Urinary bladder (tissue), 4 donors: ENCODE data around the gene TIPRL. TPM values are rescaled to one million over a fixed set of nuclear protein-coding genes. Genes with fewer than 3 reads are reported as not detected.
"Not testable (repeated sequence)": the region's sequence is repeated elsewhere in the genome, so short reads cannot be mapped to it uniquely, and the experiment has no call there.

Experiments
- DNase-seq: peaks from one replicate; pipeline ENCODE4 v3.0.0-alpha.2; 2015; ENCODE audit errors: extremely low spot score
- H3K27ac ChIP-seq: one replicate; pipeline ENCODE4 v1.5.1; 2013; ENCODE audit warnings: low read depth, mild to moderate bottlenecking, moderate library complexity
- H3K36me3 ChIP-seq: one replicate; pipeline ENCODE4 v1.6.1; 2013; ENCODE audit warnings: mild to moderate bottlenecking, moderate library complexity; ENCODE audit not compliant: insufficient read depth
- H3K4me1 ChIP-seq: one replicate; pipeline ENCODE4 v1.6.1; 2013; ENCODE audit warnings: mild to moderate bottlenecking, moderate library complexity; ENCODE audit not compliant: insufficient read depth
- H3K4me3 ChIP-seq: one replicate; pipeline ENCODE4 v1.5.1; 2013; ENCODE audit warnings: low read depth, low read length
- WGBS: extraction: QIAGEN DNeasy Blood & Tissue Kit; methylation state at CpG from one replicate; pipeline ENCODE4 v1.1.7; 2013; 5-methylcytosine and 5-hydroxymethylcytosine counted together
- polyA plus RNA-seq: library from polyadenylated mRNA; stranded (reverse); fragments of 200-250 nt; gene quantifications from one replicate; pipeline ENCODE4 v1.2.3, GENCODE V29; 2013
- total RNA-seq: library from RNA; depleted of rRNA; stranded (reverse); fragments of >200 nt; gene quantifications from one replicate; pipeline ENCODE4 v1.2.3, GENCODE V29; 2014
- donor health status: healthy with polysubstance abuse.
- donor health status: healthy.

Gene TIPRL
- total and polyA plus RNA-seq, 2 donors: 24.6 to 58.9 TPM

DNA sequence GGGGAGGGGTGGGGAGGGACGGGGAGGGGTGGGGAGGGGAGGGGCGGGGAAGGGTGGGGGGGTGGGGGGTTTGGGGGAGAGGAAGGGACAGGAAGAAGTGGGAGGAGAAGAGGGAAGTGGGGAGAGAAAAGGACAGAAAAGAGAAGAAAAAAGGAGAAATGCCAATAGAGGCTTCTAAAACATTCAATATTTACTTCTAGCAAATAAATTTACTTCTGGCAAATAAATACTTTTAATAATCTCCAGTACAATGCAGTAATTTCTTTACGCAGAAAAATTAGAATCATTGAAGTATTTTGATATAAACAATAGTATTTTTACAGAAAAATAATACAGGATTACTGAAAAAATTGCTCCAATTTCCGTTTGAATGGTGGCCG, 32.6 kb upstream of the TIPRL start:
- H3K27ac ChIP-seq: no peak overlapping the region
- no peaks in the 10 kb centered on the region for H3K4me1 ChIP-seq
- no peak overlapping the region for H3K4me3 ChIP-seq
- no peak for DNase-seq
- no peaks in the 10 kb centered on the region for H3K36me3 ChIP-seq
- WGBS: 78% methylated on average over 3 of the region's 5 CpGs

- whole genome bisulfite sequencing: 75% methylated on average over 11 of the region's 11 CpGs
- H3K36me3 ChIP-seq: no peaks in the 10 kb centered on the region
- DNase-seq: no peak
- no peak overlapping the region for H3K4me3 ChIP-seq
- no peaks in the 10 kb centered on the region for H3K4me1 ChIP-seq
- no peak overlapping the region for H3K27ac ChIP-seq
These were observed 32.1 kb upstream of the TIPRL start for GRCh38 chr1:168146626-168147025.

DNA sequence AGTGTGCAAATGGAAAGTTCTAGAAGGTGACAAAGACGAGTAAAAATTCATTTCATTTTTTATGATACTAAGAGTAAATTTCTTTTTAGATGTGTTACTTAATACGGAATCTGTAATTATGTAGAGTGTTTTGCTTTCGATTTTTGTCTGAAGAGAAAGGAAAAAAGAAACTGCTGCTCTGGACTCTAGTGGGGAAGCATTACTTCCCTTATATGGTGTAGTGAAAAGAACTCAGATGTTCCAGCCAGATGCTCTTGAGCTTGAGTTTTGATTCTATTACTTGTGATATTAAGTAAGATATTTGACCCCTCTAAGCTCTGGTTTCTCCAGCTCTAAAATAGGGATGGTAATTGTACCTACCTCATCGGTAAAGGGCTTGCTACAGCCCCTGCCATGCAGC, 29.8 kb upstream of the TIPRL start:
- no peak for DNase-seq
- Histone ChIP-seq H3K36me3 (no peaks in the 10 kb centered on the region), H3K4me1 (no peaks in the 10 kb centered on the region), H3K4me3 (no peak overlapping the region), H3K27ac (no peak overlapping the region)
- 42% methylated on average over 4 of the region's 4 CpGs for WGBS

DNA sequence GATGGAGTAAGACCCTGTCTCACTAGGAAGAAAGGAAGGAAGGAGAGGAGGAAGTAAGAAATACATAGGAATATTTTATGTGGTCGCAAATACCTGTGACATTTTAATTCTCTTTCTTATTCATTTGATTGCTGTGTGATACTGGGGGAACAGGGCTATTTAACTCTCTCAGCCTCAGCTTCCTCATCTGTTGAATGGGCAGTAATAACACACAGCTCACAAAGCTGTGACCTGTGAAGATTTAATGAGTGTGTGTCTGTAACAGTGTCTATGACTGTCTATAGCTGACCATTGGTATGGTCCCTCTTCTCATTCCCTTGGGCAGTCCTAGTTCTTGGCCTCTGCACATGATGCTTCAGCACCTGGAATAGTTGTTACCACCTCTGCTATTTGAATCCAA, 28.5 kb upstream of the TIPRL start:
- DNase-seq: no peak
- Histone ChIP-seq H3K27ac (no peak overlapping the region), H3K4me1 (no peaks in the 10 kb centered on the region), H3K4me3 (no peak overlapping the region), H3K36me3 (no peaks in the 10 kb centered on the region)
- WGBS: 95% methylated on average over 1 of the region's 1 CpG

DNA sequence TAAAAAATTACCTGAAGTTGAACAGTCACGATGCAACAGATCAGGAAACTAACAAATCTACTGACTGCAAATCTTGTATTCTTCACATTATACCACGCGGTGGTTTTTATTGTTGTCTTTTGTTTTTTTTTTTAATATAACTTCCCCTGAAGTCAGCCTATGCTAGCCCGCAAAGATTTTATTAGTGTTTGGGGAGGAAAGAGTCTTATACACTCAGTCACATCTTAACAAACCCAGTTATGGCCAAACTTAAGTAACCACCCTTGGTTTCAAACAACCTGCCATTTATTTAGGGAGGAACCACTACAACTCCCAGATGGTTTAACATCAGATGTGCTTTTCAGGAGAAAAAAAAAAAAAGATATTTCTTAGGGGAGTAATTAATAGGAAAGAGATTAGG, 26.8 kb upstream of the TIPRL start:
- H3K4me1 ChIP-seq: no peaks in the 10 kb centered on the region
- 68% methylated on average over 4 of the region's 4 CpGs for WGBS
- H3K27ac ChIP-seq: no peak overlapping the region
- no peak overlapping the region for H3K4me3 ChIP-seq
- no peaks in the 10 kb centered on the region for H3K36me3 ChIP-seq
- DNase-seq: no peak

DNA sequence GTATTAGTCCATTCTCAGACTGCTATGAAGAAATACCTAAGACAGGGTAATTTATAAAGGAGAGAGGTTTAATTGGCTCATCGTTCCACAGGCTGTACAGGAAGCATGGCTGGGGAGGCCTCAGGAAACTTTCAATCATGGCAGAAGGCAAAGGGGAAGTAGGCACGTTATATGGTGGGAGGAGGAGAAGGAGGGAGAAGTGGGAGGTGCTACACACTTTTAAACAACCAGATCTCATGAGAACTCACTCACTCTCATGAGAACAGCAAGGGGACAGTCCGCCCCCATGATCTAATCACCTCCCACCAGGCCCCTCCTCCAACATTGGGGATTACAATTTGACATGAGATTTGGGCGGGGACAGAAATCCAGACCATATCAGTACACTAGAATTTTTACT, 24.1 kb upstream of the TIPRL start:
- not testable (repeated sequence) for H3K4me3 ChIP-seq, DNase-seq, H3K36me3 ChIP-seq, H3K4me1 ChIP-seq, H3K27ac ChIP-seq
- WGBS: 72% methylated on average over 4 of the region's 4 CpGs

- no peak for DNase-seq
- WGBS: 62% methylated on average over 4 of the region's 4 CpGs
- no peaks in the 10 kb centered on the region for H3K4me1 ChIP-seq
These were observed 22.9 kb upstream of the TIPRL start for GRCh38 chr1:168155910-168156309.

DNA sequence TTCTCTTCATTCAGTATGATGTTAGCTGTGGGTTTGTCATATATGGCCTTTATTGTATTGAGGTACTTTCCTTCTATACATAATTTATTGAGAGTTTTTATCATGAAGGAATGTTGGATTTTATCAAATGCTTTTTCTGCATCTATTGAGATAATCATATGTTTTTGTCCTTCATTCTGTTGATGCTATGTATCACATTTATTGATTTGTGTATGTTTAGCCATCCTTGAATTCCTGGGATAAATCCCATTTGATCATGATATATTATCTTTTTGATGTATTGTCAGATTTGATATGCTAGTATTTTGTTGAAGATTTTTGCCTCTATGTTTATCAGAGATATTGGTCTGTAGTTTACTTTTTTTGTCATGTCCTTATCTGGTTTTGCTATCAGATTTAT, 21.1 kb upstream of the TIPRL start:
- no peak overlapping the region for H3K27ac ChIP-seq
- DNase-seq: no peak

More at GRCh38 chr1:168155910-168156309, 22.9 kb upstream of the TIPRL start:
- Histone ChIP-seq H3K36me3 (no peaks in the 10 kb centered on the region), H3K27ac (no peak overlapping the region), H3K4me3 (no peak overlapping the region)

GRCh38 chr1:168159251-168159650, 19.5 kb upstream of the TIPRL start:
- Histone ChIP-seq H3K27ac (no peak overlapping the region), H3K4me3 (no peak overlapping the region), H3K36me3 (no peaks in the 10 kb centered on the region), H3K4me1 (no peaks in the 10 kb centered on the region)
- 44% methylated on average over 1 of the region's 1 CpG for WGBS
- no peak for DNase-seq

More for the DNA sequence above, 21.1 kb upstream of the TIPRL start:
- no peaks in the 10 kb centered on the region for H3K4me1 ChIP-seq
- no peaks in the 10 kb centered on the region for H3K36me3 ChIP-seq
- no peak overlapping the region for H3K4me3 ChIP-seq

DNA sequence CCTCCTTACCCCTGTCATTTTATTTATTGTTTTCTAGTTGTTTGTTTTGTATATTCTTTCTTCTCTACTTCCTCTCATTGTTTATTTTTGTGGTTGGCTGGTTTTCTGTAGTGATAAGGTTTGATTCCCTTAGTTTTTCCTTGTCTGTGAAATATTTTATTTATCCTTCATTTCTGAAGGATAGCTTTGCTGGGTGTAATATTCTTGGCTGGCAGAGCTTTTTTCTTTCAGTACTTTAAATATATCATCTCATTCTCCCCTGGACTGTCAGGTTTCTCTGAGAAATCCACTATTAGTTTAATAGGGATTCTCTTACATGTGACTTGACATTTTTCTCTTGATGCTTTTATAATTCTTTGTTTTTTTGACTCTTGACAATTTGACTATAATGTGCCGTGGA, 18.8 kb upstream of the TIPRL start:
- Histone ChIP-seq H3K36me3 (no peaks in the 10 kb centered on the region), H3K4me1 (no peaks in the 10 kb centered on the region), H3K27ac (no peak overlapping the region), H3K4me3 (no peak overlapping the region)
- DNase-seq: no peak
- WGBS: 95% methylated on average over 1 of the region's 1 CpG

DNA sequence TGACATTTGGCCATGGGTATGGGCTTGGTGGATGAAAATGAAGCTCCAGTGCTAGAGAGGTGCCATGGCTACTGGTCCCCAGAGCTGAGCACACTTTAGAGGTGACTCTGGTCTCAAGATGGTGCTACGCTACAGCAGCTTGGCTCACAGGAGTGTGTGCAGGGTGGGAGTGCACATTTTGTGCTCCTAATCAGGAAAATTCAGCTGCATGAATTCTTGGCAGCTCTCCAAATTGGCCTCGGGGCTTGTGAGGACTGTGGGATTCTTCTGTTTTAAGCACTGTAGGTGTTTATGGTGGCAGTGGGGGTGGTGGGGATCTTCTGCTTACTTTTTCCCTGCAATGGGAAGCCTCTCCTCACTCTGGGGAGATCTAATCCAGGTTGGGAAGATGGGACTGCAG, 17.3 kb upstream of the TIPRL start:
- 35% methylated on average over 2 of the region's 2 CpGs for WGBS

GRCh38 chr1:168163670-168164069, 15.1 kb upstream of the TIPRL start:
- 70% methylated on average over 3 of the region's 3 CpGs for WGBS
- Histone ChIP-seq H3K4me3 (no peak overlapping the region), H3K36me3 (no peaks in the 10 kb centered on the region), H3K27ac (no peak overlapping the region), H3K4me1 (no peaks in the 10 kb centered on the region)
- DNase-seq: no peak

More for the DNA sequence above, 17.3 kb upstream of the TIPRL start:
- Histone ChIP-seq H3K36me3 (no peaks in the 10 kb centered on the region), H3K27ac (no peak overlapping the region), H3K4me1 (no peaks in the 10 kb centered on the region), H3K4me3 (no peak overlapping the region)
- no peak for DNase-seq

DNA sequence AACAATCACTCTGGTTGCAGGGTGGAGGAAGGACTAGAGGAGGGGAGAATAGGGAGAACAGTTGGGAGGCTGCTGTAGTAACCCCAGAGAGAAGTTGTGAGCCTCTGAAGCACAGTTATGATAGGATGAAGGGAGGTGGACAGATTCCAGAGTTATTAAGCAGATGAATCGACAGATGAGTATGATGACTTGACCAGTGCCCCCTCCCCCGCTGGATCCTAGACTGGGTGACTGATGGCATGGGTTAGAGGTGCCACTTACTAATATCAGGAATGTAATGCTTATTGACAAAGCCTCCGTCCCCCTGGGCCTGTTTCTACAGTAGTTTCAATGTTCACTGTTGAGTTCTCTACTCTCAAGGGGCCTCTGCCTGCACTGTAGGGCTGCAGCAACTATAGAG, 14.0 kb upstream of the TIPRL start:
- no peak for DNase-seq
- H3K27ac ChIP-seq: no peak overlapping the region
- no peak overlapping the region for H3K4me3 ChIP-seq
- WGBS: 86% methylated on average over 3 of the region's 3 CpGs
- no peaks in the 10 kb centered on the region for H3K36me3 ChIP-seq
- H3K4me1 ChIP-seq: no peaks in the 10 kb centered on the region

GRCh38 chr1:168167806-168168205, 11.0 kb upstream of the TIPRL start:
- WGBS: 39% methylated on average over 2 of the region's 2 CpGs
- no peak for DNase-seq
- H3K4me3 ChIP-seq: no peak overlapping the region
- no peaks in the 10 kb centered on the region for H3K36me3 ChIP-seq
- no peaks in the 10 kb centered on the region for H3K4me1 ChIP-seq
- H3K27ac ChIP-seq: no peak overlapping the region
